CD8-positive, alpha-beta memory T cell (primary cell): Measurements from ENCODE around the gene PTGIS. TPM values are rescaled to one million over a fixed set of nuclear protein-coding genes. Genes with fewer than 3 reads are reported as not detected.

Experiments used
- CTCF ChIA-PET: fragments of 350-600 bp; sonication (Branson Sonifier 250); formaldehyde crosslinking; loops from one replicate; lab custom pipeline; 2021; ENCODE audit warnings: antibody characterized with exemption; lab: Charles Lee
- POLR2A ChIA-PET: fragments of 350-600 bp; sonication (Branson Sonifier 250); formaldehyde crosslinking; loops from one replicate; lab custom pipeline; 2021; ENCODE audit warnings: antibody characterized with exemption; lab: Charles Lee
- DNase-seq, 5 donors: peaks; one replicate each; pipeline versions ENCODE4 v3.0.0 to v3.0.0-alpha.2; 2020 to 2022; ENCODE audit warnings: mixed read lengths in 1 of 5
- H3K27ac ChIP-seq: one replicate; pipeline ENCODE4 v1.7.0; 2013; ENCODE audit warnings: low read depth, mild to moderate bottlenecking, low read length, moderate library complexity
- H3K27me3 ChIP-seq: 2 replicates; pipeline ENCODE4 v1.7.0; 2013; ENCODE audit warnings: low read length, mild to moderate bottlenecking; ENCODE audit not compliant: insufficient read depth, poor library complexity, severe bottlenecking
- H3K36me3 ChIP-seq: 2 replicates; pipeline ENCODE4 v1.7.0; 2013; ENCODE audit warnings: mild to moderate bottlenecking, low read length, moderate library complexity; ENCODE audit not compliant: insufficient read depth
- H3K4me1 ChIP-seq: 2 replicates; pipeline ENCODE4 v1.7.0; 2013; ENCODE audit warnings: mild to moderate bottlenecking, low read length, moderate library complexity; ENCODE audit not compliant: insufficient read depth
- H3K4me3 ChIP-seq: 2 replicates; pipeline ENCODE4 v1.7.0; 2013; ENCODE audit warnings: mild to moderate bottlenecking, low read length
- H3K9me3 ChIP-seq: 2 replicates; pipeline ENCODE4 v1.7.0; 2013; ENCODE audit warnings: mild to moderate bottlenecking, low read length
- H3K27ac Mint-ChIP-seq, 8 donors: one replicate each; pipeline ENCODE4 v1.8.0; 2020 to 2021; ENCODE audit warnings: mixed read lengths in 8 of 8, mild to moderate bottlenecking in 6 of 8, inconsistent platforms in 3 of 8, moderate library complexity in 3 of 8
- H3K27me3 Mint-ChIP-seq, 2 donors: one replicate each; pipeline ENCODE4 v1.8.0; 2020 to 2021; ENCODE audit warnings: mixed read lengths in 2 of 2, mild to moderate bottlenecking in 1 of 2, moderate library complexity in 1 of 2
- H3K36me3 Mint-ChIP-seq, 3 donors: one replicate each; pipeline ENCODE4 v1.8.0; 2020 to 2021; ENCODE audit warnings: mixed read lengths in 3 of 3, inconsistent platforms in 1 of 3, mild to moderate bottlenecking in 1 of 3
- H3K4me1 Mint-ChIP-seq, 3 donors: one replicate each; pipeline ENCODE4 v1.8.0; 2020 to 2021; ENCODE audit warnings: mixed read lengths in 3 of 3, inconsistent platforms in 1 of 3, mild to moderate bottlenecking in 1 of 3
- H3K4me3 Mint-ChIP-seq, 7 donors: one replicate each; pipeline ENCODE4 v1.8.0; 2020 to 2021; ENCODE audit warnings: mixed read lengths in 7 of 7, mild to moderate bottlenecking in 6 of 7, moderate library complexity in 4 of 7, inconsistent platforms in 2 of 7
- H3K9me3 Mint-ChIP-seq, 5 donors: one replicate each; pipeline ENCODE4 v1.8.0; 2020 to 2022; ENCODE audit warnings: mixed read lengths in 5 of 5, mild to moderate bottlenecking in 3 of 5, moderate library complexity in 2 of 5, inconsistent platforms in 1 of 5
- polyA plus RNA-seq: library from polyadenylated mRNA; unstranded; fragments of 300-500 nt; fragmentation: Illumina TruSeq; gene quantifications from one replicate; pipeline ENCODE4 v1.2.3, GENCODE V29; 2021
- total RNA-seq, 2 experiments: library from RNA; stranded (reverse); gene quantifications; one replicate each; pipeline ENCODE4 v1.2.3, GENCODE V29; 2021

Gene PTGIS
- total and polyA plus RNA-seq, 3 experiments from 2014 or later = 0.15 to 7.8 (median 7.6) TPM

- Mint-ChIP-seq H3K4me3 (no peak overlapping the region), H3K4me1 (no peaks in the 10 kb centered on the region), H3K27ac (no peak overlapping the region), H3K27me3 (peaks cover 9 to 48% of the 10 kb centered on the region in 2 donors), H3K9me3 (peaks cover 0 to 5% (median 3%) of the 10 kb centered on the region in 5 donors), H3K36me3 (peaks cover 0 to 10% (median 0%) of the 10 kb centered on the region in 3 donors)
- ChIA-PET CTCF (interaction anchor here (1.6 kb wide), 1 partner anchor 17 kb away, joined by 4 read pairs; no protein-coding TSS in a partner anchor), POLR2A (no interaction called here)
- no peak for DNase-seq
- H3K27me3 ChIP-seq = peaks cover 4% of the 10 kb centered on the region
- H3K36me3 ChIP-seq = no peaks in the 10 kb centered on the region
- no peak overlapping the region for H3K27ac ChIP-seq
- no peaks in the 10 kb centered on the region for H3K9me3 ChIP-seq
- no peaks in the 10 kb centered on the region for H3K4me1 ChIP-seq
- no peak overlapping the region for H3K4me3 ChIP-seq
Measured at GRCh38 chr20:49558826-49559225, 9.1 kb downstream of the PTGIS start.

GRCh38 chr20:49557449-49557848 is 10.5 kb downstream of the PTGIS start:
- Histone ChIP-seq H3K4me1 (no peaks in the 10 kb centered on the region), H3K36me3 (no peaks in the 10 kb centered on the region), H3K4me3 (no peak overlapping the region), H3K9me3 (no peaks in the 10 kb centered on the region), H3K27me3 (no peaks in the 10 kb centered on the region), H3K27ac (no peak overlapping the region)
- H3K4me1 Mint-ChIP-seq = no peaks in the 10 kb centered on the region
- peaks cover 0 to 5% (median 0%) of the 10 kb centered on the region in 3 donors for H3K36me3 Mint-ChIP-seq
- H3K4me3 Mint-ChIP-seq = no peak overlapping the region
- CTCF ChIA-PET = interaction anchor here (1.6 kb wide), 1 partner anchor 15 kb away, joined by 4 read pairs; no protein-coding TSS in a partner anchor
- H3K27me3 Mint-ChIP-seq = peaks cover 9 to 37% of the 10 kb centered on the region in 2 donors
- POLR2A ChIA-PET = no interaction called here
- no peak overlapping the region for H3K27ac Mint-ChIP-seq
- H3K9me3 Mint-ChIP-seq = peaks cover 0 to 5% (median 0%) of the 10 kb centered on the region in 5 donors
- no peak for DNase-seq

- CTCF ChIA-PET = no interaction called here
Measured at GRCh38 chr20:49556621-49557020, 11.3 kb downstream of the PTGIS start.

GRCh38 chr20:49549801-49550551 is 18.0 kb downstream of the PTGIS start:
- Histone ChIP-seq H3K27me3 (no peaks in the 10 kb centered on the region), H3K9me3 (no peaks in the 10 kb centered on the region), H3K27ac (no peak overlapping the region), H3K4me1 (no peaks in the 10 kb centered on the region), H3K36me3 (no peaks in the 10 kb centered on the region), H3K4me3 (no peak overlapping the region)
- H3K27me3 Mint-ChIP-seq = peaks cover 3 to 8% of the 10 kb centered on the region in 2 donors
- no peak for DNase-seq
- ChIA-PET CTCF (no interaction called here), POLR2A (no interaction called here)
- peaks cover 0 to 8% (median 0%) of the 10 kb centered on the region in 3 donors for H3K36me3 Mint-ChIP-seq
- no peak overlapping the region for H3K27ac Mint-ChIP-seq
- H3K4me3 Mint-ChIP-seq = no peak overlapping the region
- no peaks in the 10 kb centered on the region for H3K4me1 Mint-ChIP-seq
- H3K9me3 Mint-ChIP-seq = peaks cover 4 to 6% (median 5%) of the 10 kb centered on the region in 5 donors

More at GRCh38 chr20:49556621-49557020, 11.3 kb downstream of the PTGIS start:
- H3K27me3 ChIP-seq = no peaks in the 10 kb centered on the region
- no peak overlapping the region for H3K4me3 ChIP-seq
- Mint-ChIP-seq H3K36me3 (peaks cover 0 to 5% (median 0%) of the 10 kb centered on the region in 3 donors), H3K9me3 (peaks cover 0 to 5% (median 0%) of the 10 kb centered on the region in 5 donors), H3K4me3 (no peak overlapping the region), H3K4me1 (no peaks in the 10 kb centered on the region), H3K27ac (no peak overlapping the region), H3K27me3 (peaks cover 9 to 35% of the 10 kb centered on the region in 2 donors)
- H3K27ac ChIP-seq = no peak overlapping the region
- POLR2A ChIA-PET = no interaction called here
- no peaks in the 10 kb centered on the region for H3K4me1 ChIP-seq
- H3K9me3 ChIP-seq = no peaks in the 10 kb centered on the region
- no peaks in the 10 kb centered on the region for H3K36me3 ChIP-seq
- DNase-seq = no peak

GRCh38 chr20:49548371-49548947 is 19.5 kb downstream of the PTGIS start:
- DNase-seq = no peak
- no peak overlapping the region for H3K4me3 Mint-ChIP-seq
- Histone ChIP-seq H3K27me3 (no peaks in the 10 kb centered on the region), H3K4me1 (no peaks in the 10 kb centered on the region), H3K27ac (no peak overlapping the region), H3K4me3 (no peak overlapping the region), H3K9me3 (no peaks in the 10 kb centered on the region), H3K36me3 (no peaks in the 10 kb centered on the region)
- ChIA-PET CTCF (no interaction called here), POLR2A (no interaction called here)
- no peak overlapping the region for H3K27ac Mint-ChIP-seq
- no peaks in the 10 kb centered on the region for H3K4me1 Mint-ChIP-seq
- peaks cover 0 to 8% (median 0%) of the 10 kb centered on the region in 3 donors for H3K36me3 Mint-ChIP-seq
- peaks cover 4 to 14% (median 5%) of the 10 kb centered on the region in 5 donors for H3K9me3 Mint-ChIP-seq
- peaks cover 4% of the 10 kb centered on the region in 2 donors for H3K27me3 Mint-ChIP-seq

GRCh38 chr20:49545572-49545971 is 22.4 kb downstream of the PTGIS start:
- no peaks in the 10 kb centered on the region for H3K9me3 ChIP-seq
- H3K27me3 ChIP-seq = no peaks in the 10 kb centered on the region
- peaks cover 4 to 14% (median 5%) of the 10 kb centered on the region in 5 donors for H3K9me3 Mint-ChIP-seq
- no peaks in the 10 kb centered on the region for H3K4me1 ChIP-seq
- peaks cover 0 to 8% (median 0%) of the 10 kb centered on the region in 3 donors for H3K36me3 Mint-ChIP-seq
- ChIA-PET POLR2A (no interaction called here), CTCF (interaction anchor here (8.0 kb wide), 1 partner anchor 64 kb away, joined by 62 read pairs; no protein-coding TSS in a partner anchor)
- no peaks in the 10 kb centered on the region for H3K36me3 ChIP-seq
- H3K27ac ChIP-seq = no peak overlapping the region
- no peak overlapping the region for H3K27ac Mint-ChIP-seq
- peaks cover 2 to 4% (median 3%) of the 10 kb centered on the region in 3 donors for H3K4me1 Mint-ChIP-seq
- no peak overlapping the region for H3K4me3 Mint-ChIP-seq
- no peak overlapping the region for H3K4me3 ChIP-seq
- no peak for DNase-seq
- H3K27me3 Mint-ChIP-seq = peaks cover 2 to 4% of the 10 kb centered on the region in 2 donors

GRCh38 chr20:49544535-49544934 is 23.4 kb downstream of the PTGIS start:
- peaks cover 2 to 4% of the 10 kb centered on the region in 2 donors for H3K27me3 Mint-ChIP-seq
- no peak overlapping the region for H3K4me3 Mint-ChIP-seq
- Histone ChIP-seq H3K27me3 (no peaks in the 10 kb centered on the region), H3K36me3 (no peaks in the 10 kb centered on the region), H3K9me3 (no peaks in the 10 kb centered on the region), H3K4me1 (no peaks in the 10 kb centered on the region), H3K27ac (no peak overlapping the region), H3K4me3 (no peak overlapping the region)
- H3K9me3 Mint-ChIP-seq = peaks cover 4 to 14% (median 5%) of the 10 kb centered on the region in 5 donors
- peaks cover 0 to 8% (median 0%) of the 10 kb centered on the region in 3 donors for H3K36me3 Mint-ChIP-seq
- CTCF ChIA-PET = interaction anchor here (8.0 kb wide), 1 partner anchor 65 kb away, joined by 62 read pairs; no protein-coding TSS in a partner anchor
- no peak overlapping the region for H3K27ac Mint-ChIP-seq
- no peak for DNase-seq
- peaks cover 2 to 4% (median 3%) of the 10 kb centered on the region in 3 donors for H3K4me1 Mint-ChIP-seq
- POLR2A ChIA-PET = no interaction called here
